OCI-LY3 (cell line): ENCODE data around the gene DIPK2B.

ENCODE experiments used
- EZH2phosphoT487 ChIP-seq: fragments of 200-600 bp; shearing (Covaris generic); IDR thresholded peaks from 2 replicates; pipeline ENCODE4 v1.6.1; 2018; ENCODE audit warnings: antibody characterized with exemption, mixed run types, low read depth
- TF ChIP-seq, protein P1 (sequence below): fragments of 200-600, 300-600 bp; sonication (generic); IDR thresholded peaks from 2 replicates; pipeline ENCODE4 v1.5.1; 2014; ENCODE audit warnings: antibody characterized with exemption, low read length, low read depth

DNA sequence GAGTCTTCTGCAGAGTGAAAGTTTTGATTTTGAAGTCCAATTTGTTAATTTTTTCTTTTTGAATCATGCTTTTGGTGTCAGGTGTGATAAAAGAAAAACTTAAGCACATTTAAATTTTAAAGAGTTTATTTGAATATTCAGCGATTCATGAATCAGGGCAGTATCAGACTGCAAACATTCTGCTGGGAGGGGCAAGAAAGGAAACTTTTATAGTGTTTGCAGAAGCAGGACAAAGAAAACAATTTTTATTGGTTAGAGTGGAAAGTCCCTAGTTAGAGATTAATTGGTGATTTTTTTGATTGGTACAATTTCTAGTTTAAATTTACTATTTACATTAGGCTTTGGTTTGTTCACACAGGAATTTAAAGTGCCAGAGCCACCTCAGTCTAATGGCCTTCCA, 1.5 kb upstream of the DIPK2B start:
- TF ChIP-seq, protein P1, sequence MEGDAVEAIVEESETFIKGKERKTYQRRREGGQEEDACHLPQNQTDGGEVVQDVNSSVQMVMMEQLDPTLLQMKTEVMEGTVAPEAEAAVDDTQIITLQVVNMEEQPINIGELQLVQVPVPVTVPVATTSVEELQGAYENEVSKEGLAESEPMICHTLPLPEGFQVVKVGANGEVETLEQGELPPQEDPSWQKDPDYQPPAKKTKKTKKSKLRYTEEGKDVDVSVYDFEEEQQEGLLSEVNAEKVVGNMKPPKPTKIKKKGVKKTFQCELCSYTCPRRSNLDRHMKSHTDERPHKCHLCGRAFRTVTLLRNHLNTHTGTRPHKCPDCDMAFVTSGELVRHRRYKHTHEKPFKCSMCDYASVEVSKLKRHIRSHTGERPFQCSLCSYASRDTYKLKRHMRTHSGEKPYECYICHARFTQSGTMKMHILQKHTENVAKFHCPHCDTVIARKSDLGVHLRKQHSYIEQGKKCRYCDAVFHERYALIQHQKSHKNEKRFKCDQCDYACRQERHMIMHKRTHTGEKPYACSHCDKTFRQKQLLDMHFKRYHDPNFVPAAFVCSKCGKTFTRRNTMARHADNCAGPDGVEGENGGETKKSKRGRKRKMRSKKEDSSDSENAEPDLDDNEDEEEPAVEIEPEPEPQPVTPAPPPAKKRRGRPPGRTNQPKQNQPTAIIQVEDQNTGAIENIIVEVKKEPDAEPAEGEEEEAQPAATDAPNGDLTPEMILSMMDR = no peak
- no peak for TF ChIP-seq EZH2phosphoT487
